Central memory CD4-positive, alpha-beta T cell (primary cell): ENCODE data around the gene SLC13A2.
"Not testable (repeated sequence)": the region's sequence is repeated elsewhere in the genome, so short reads cannot be mapped to it uniquely, and the experiment has no call there.

Experiments used
- DNase-seq: peaks from one replicate; pipeline ENCODE4 v3.0.0; 2022
- total RNA-seq, 3 experiments: gene quantifications; one replicate each; lab custom pipeline; 2026; lab: John Stamatoyannopoulos, UW

SLC13A2 gene
- 0 reads per million in 3 experiments for total RNA-seq

- DNase-seq = no peak
Measured at GRCh38 chr17:28473542-28473941, at the start of gene SLC13A2. SLC13A2 (plus strand) TSS chr17:28473644; CDS start chr17:28473713, 69 bp downstream.

- no peak for DNase-seq
Measured at GRCh38 chr17:28425206-28425605, 48.2 kb upstream of the SLC13A2 start.

GRCh38 chr17:28426081-28426519, 47.3 kb upstream of the SLC13A2 start:
- no peak for DNase-seq

- DNase-seq = no peak
Measured at GRCh38 chr17:28427371-28427770, 46.1 kb upstream of the SLC13A2 start.

- DNase-seq = not testable (repeated sequence)
Measured at GRCh38 chr17:28427982-28428381, 45.5 kb upstream of the SLC13A2 start.

- DNase-seq = no peak
Measured at GRCh38 chr17:28433721-28434120, 39.7 kb upstream of the SLC13A2 start.

- not testable (repeated sequence) for DNase-seq
Measured at GRCh38 chr17:28434326-28434725, 39.1 kb upstream of the SLC13A2 start.

- no peak for DNase-seq
Measured at GRCh38 chr17:28443901-28444638, 29.4 kb upstream of the SLC13A2 start.

GRCh38 chr17:28446716-28447395, 26.6 kb upstream of the SLC13A2 start:
- no peak for DNase-seq

- no peak for DNase-seq
Measured at GRCh38 chr17:28447396-28447760, 26.1 kb upstream of the SLC13A2 start.

GRCh38 chr17:28449859-28450258, 23.6 kb upstream of the SLC13A2 start:
- no peak for DNase-seq

GRCh38 chr17:28457890-28458289, 15.6 kb upstream of the SLC13A2 start:
- no peak for DNase-seq

GRCh38 chr17:28458881-28459280, 14.6 kb upstream of the SLC13A2 start:
- not testable (repeated sequence) for DNase-seq

GRCh38 chr17:28460901-28461300, 12.5 kb upstream of the SLC13A2 start:
- DNase-seq = no peak

- no peak for DNase-seq
Measured at GRCh38 chr17:28466001-28466400, 7.4 kb upstream of the SLC13A2 start.

GRCh38 chr17:28466521-28467048, 6.9 kb upstream of the SLC13A2 start:
- DNase-seq = no peak

GRCh38 chr17:28467456-28468025, 5.9 kb upstream of the SLC13A2 start:
- DNase-seq = no peak

- not testable (repeated sequence) for DNase-seq
Measured at GRCh38 chr17:28468033-28468735, 5.3 kb upstream of the SLC13A2 start.

- no peak for DNase-seq
Measured at GRCh38 chr17:28468781-28469180, 4.7 kb upstream of the SLC13A2 start.

GRCh38 chr17:28469376-28469775, 4.1 kb upstream of the SLC13A2 start:
- no peak for DNase-seq

GRCh38 chr17:28470266-28470913, 3.1 kb upstream of the SLC13A2 start:
- no peak for DNase-seq

GRCh38 chr17:28470914-28471366, 2.5 kb upstream of the SLC13A2 start:
- DNase-seq = no peak
